Type B pancreatic cell (in vitro differentiated cells): ENCODE data around the gene BTBD9. TPM values are rescaled to one million over a fixed set of nuclear protein-coding genes. Genes with fewer than 3 reads are reported as not detected.

Experiments
- DNase-seq: peaks from one replicate; pipeline ENCODE4 v3.0.0; 2021; ENCODE audit warnings: mixed read lengths; ENCODE audit not compliant: unreplicated experiment; ENCODE audit errors: extremely low spot score
- H3K27ac Mint-ChIP-seq: 2 replicates; pipeline ENCODE4 v1.8.0; 2021; ENCODE audit warnings: mild to moderate bottlenecking, mixed read lengths
- H3K27me3 Mint-ChIP-seq: 2 replicates; pipeline ENCODE4 v1.8.0; 2021; ENCODE audit warnings: mixed read lengths
- H3K36me3 Mint-ChIP-seq: 2 replicates; pipeline ENCODE4 v1.8.0; 2021; ENCODE audit warnings: mixed read lengths
- H3K4me1 Mint-ChIP-seq: one replicate; pipeline ENCODE4 v1.8.0; 2021; ENCODE audit warnings: mixed read lengths; ENCODE audit not compliant: unreplicated experiment
- H3K4me3 Mint-ChIP-seq: 2 replicates; pipeline ENCODE4 v1.8.0; 2021; ENCODE audit warnings: mild to moderate bottlenecking, mixed read lengths
- H3K9me3 Mint-ChIP-seq: 2 replicates; pipeline ENCODE4 v1.8.0; 2021; ENCODE audit warnings: mixed read lengths
- total RNA-seq: library from RNA; stranded (reverse); gene quantifications from 2 replicates; pipeline ENCODE4 v1.2.1, GENCODE V29; 2021; ENCODE audit warnings: low replicate concordance
- TF ChIP-seq, protein P1 (sequence below): fragments of 200-600 bp; sonication (generic); conservative IDR thresholded peaks from 2 replicates; pipeline ENCODE4 v1.5.0; 2021; ENCODE audit warnings: antibody characterized with exemption, mild to moderate bottlenecking

Gene BTBD9
- total RNA-seq, 1 donor from 2014 or later = 14.9 TPM

DNA sequence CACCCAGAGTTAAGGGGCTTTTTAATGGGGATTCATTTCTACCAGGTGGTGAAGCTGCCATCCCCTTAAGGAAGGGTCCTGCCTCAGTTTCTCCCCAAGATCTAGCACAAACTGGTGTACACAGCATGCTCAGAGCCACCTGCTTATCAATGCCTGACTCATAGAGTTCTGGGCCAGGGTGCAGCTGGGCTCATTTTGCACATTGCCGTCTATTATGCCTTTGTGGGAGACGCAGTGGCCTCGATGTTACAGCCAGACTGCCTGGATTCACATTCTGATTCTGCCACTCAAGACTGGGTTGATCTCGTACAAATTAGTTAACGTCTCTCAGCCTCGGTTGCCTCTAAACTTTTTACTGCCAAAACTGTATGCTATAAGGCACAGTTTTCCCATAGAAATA, 454.5 kb downstream of the BTBD9 start:
- H3K4me1 Mint-ChIP-seq = peaks cover 27% of the 10 kb centered on the region
- peaks cover 4% of the 10 kb centered on the region for H3K27me3 Mint-ChIP-seq
- TF ChIP-seq, protein P1, sequence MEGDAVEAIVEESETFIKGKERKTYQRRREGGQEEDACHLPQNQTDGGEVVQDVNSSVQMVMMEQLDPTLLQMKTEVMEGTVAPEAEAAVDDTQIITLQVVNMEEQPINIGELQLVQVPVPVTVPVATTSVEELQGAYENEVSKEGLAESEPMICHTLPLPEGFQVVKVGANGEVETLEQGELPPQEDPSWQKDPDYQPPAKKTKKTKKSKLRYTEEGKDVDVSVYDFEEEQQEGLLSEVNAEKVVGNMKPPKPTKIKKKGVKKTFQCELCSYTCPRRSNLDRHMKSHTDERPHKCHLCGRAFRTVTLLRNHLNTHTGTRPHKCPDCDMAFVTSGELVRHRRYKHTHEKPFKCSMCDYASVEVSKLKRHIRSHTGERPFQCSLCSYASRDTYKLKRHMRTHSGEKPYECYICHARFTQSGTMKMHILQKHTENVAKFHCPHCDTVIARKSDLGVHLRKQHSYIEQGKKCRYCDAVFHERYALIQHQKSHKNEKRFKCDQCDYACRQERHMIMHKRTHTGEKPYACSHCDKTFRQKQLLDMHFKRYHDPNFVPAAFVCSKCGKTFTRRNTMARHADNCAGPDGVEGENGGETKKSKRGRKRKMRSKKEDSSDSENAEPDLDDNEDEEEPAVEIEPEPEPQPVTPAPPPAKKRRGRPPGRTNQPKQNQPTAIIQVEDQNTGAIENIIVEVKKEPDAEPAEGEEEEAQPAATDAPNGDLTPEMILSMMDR = no peak
- no peak overlapping the region for H3K27ac Mint-ChIP-seq
- no peak overlapping the region for H3K4me3 Mint-ChIP-seq
- no peaks in the 10 kb centered on the region for H3K9me3 Mint-ChIP-seq
- no peak for DNase-seq
- H3K36me3 Mint-ChIP-seq = peaks cover 5% of the 10 kb centered on the region

DNA sequence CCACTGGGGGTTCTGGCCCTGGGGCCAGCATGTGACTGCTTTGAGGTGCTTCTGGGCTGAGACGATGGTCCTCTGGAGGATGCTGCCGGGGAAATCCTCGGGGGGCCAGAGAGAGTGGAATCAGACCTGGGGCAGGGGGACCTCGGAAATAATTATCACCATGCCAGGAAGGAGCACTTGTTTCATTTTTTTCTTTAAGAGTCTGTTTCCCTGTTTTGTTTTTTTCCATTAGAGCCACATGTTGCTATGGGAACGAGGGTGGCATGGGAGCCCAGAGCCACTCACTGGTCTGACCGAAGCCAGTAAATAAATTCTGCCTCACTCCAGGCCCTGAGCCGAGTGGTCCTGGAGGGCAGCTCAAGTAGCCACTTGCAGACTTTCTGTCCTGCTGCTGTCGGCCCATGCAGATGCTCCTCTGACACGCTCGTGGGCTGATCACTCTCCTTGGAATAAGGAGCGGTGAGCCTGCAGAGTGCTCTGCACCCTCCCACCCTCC, 455.1 kb downstream of the BTBD9 start:
- Mint-ChIP-seq H3K4me3 (no peak overlapping the region), H3K36me3 (peaks cover 5% of the 10 kb centered on the region), H3K27ac (no peak overlapping the region), H3K9me3 (no peaks in the 10 kb centered on the region), H3K27me3 (peaks cover 4% of the 10 kb centered on the region), H3K4me1 (peaks cover 27% of the 10 kb centered on the region)
- TF ChIP-seq, protein P1 = no peak
- DNase-seq = no peak

DNA sequence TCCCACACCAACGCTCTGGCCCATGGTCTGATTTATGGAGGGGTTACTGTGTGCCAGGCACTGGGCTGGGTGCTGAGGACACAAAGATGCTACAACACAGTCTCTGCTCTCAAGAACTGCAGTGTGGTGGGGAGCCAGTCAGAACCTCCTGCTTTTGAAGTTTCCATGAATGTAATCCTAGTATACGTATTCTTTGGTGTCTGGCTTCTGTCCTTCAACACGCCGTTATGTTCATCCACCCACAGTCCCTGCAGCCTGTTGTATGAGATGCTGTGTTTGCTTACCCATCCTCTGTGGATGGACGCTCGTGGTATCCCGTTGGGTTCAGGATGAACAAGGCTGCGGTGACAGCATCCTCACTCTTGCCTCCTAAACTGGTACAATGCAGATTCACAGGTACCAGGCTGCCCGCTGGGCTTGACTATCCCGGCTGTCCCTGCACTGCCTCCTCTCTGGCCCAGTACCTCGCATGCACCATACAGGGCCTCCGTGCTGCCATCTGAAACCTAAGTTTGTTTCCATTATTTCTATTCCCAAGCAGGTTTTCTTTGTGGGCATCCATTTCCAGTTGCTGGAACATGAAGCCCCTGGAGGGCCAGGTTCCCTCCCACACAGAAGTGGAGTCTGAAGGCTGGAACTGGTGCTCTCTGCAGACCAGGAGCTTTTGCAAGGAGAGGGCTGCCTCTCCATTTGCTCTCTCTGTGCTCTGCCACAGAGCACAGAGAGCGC, 455.7 kb downstream of the BTBD9 start:
- H3K4me1 Mint-ChIP-seq = peaks cover 27% of the 10 kb centered on the region
- H3K27me3 Mint-ChIP-seq = peaks cover 4% of the 10 kb centered on the region
- DNase-seq = no peak
- H3K9me3 Mint-ChIP-seq = no peaks in the 10 kb centered on the region
- no peak overlapping the region for H3K4me3 Mint-ChIP-seq
- peak overlapping the region; percentile 34 for H3K27ac Mint-ChIP-seq
- TF ChIP-seq, protein P1 = no peak
- peaks cover 5% of the 10 kb centered on the region for H3K36me3 Mint-ChIP-seq

DNA sequence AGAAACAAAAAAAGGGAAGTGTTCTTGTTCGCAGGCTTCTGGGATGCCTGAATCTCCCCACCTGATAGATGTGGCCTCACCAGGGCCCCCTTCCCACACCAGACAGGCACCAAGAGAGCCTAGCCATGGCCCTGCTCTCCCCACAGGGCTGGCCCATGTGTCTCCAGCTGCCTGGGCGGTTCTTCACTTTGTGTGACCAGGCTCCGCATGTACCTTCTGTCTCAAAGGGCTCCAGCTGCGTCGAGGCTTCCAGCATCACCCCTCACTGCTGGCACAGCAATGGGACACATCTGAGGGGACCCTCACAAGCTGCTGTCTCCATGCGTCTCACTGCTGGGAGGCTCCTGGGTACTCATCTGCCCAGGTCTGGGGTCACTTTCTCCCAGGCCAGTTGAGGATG, 457.3 kb downstream of the BTBD9 start:
- Mint-ChIP-seq H3K9me3 (no peaks in the 10 kb centered on the region), H3K27me3 (peaks cover 4% of the 10 kb centered on the region), H3K27ac (no peak overlapping the region), H3K4me1 (peaks cover 27% of the 10 kb centered on the region), H3K4me3 (no peak overlapping the region), H3K36me3 (peaks cover 5% of the 10 kb centered on the region)
- DNase-seq = no peak
- TF ChIP-seq, protein P1 = no peak

DNA sequence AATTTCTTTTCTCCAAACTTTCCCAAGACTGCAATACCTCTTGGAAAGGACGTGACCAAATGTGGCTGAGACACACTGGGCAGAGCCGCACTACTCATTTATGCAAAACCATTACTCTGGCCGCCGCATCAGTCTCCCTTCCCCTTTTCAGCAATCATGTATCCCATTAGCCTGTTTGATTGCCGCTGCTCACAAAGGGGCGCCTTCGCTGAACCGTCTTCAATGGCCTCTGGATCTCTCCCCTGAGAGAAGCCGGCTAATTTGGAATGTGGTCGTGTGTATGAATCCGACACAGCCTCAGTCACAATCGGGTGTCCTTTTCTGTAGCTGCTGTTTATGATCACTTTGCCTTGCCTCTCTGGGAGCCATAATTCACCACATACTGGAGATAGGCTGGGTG, 459.1 kb downstream of the BTBD9 start:
- Mint-ChIP-seq H3K4me3 (no peak overlapping the region), H3K9me3 (no peaks in the 10 kb centered on the region), H3K27ac (no peak overlapping the region), H3K4me1 (peaks cover 31% of the 10 kb centered on the region), H3K36me3 (peaks cover 3% of the 10 kb centered on the region), H3K27me3 (no peaks in the 10 kb centered on the region)
- TF ChIP-seq, protein P1 = no peak
- DNase-seq = peak; percentile 32
